NCI-H526 treated with DMSO at 0.1 percent for 48 hours (cell line): Measurements from ENCODE around the gene ADPRH.

ENCODE experiments used
- DNase-seq: peaks from one replicate; lab custom pipeline; 2025; lab: John Stamatoyannopoulos, UW

The ADPRH gene

GRCh38 chr3:119628816-119629445 is 49.6 kb downstream of the ADPRH start:
- DNase-seq = no peak

GRCh38 chr3:119630128-119630879 is 51.0 kb downstream of the ADPRH start:
- DNase-seq = no peak

- no peak for DNase-seq
These were observed 51.6 kb downstream of the ADPRH start for GRCh38 chr3:119630880-119631329.

GRCh38 chr3:119631516-119631915 is 52.2 kb downstream of the ADPRH start:
- DNase-seq = no peak

- no peak for DNase-seq
These were observed 52.9 kb downstream of the ADPRH start for GRCh38 chr3:119632216-119632615.

GRCh38 chr3:119632829-119633228 is 53.5 kb downstream of the ADPRH start:
- DNase-seq = no peak

- DNase-seq = no peak
These were observed 56.4 kb downstream of the ADPRH start for GRCh38 chr3:119635719-119636118.

GRCh38 chr3:119636249-119636648 is 57.0 kb downstream of the ADPRH start:
- no peak for DNase-seq

GRCh38 chr3:119636891-119637611 is 57.8 kb downstream of the ADPRH start:
- no peak for DNase-seq

GRCh38 chr3:119637679-119638477 is 58.6 kb downstream of the ADPRH start:
- no peak for DNase-seq
